ENCODE data around the gene HRG.

The HRG gene

DNA sequence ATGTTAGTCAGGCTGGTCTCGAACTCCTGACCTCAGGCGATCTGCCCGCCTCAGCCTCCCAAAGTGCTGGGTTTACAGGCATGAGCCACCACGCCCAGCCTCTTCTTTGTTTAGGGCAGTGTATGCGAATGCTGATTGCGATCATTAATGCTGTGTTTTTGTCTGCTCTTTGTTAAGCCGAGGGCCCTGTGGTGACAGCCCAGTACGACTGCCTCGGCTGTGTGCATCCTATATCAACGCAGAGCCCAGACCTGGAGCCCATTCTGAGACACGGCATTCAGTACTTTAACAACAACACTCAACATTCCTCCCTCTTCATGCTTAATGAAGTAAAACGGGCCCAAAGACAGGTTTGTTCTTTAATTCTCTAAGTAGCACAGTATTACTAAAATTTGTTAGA is 59.1 kb downstream of the HRG start:
- no peak for DNase-seq (ENCODE audit: low read depth, low spot score)

Measured in smooth muscle cell of the brain vasculature (primary cell).